Measurements from ENCODE around the gene AIPL1.

The AIPL1 gene

GRCh38 chr17:6448473-6448872 is 13.6 kb upstream of the AIPL1 start:
- no peak for DNase-seq

- DNase-seq = no peak
Observed at GRCh38 chr17:6446516-6447100, 11.7 kb upstream of the AIPL1 start.

GRCh38 chr17:6444571-6445335 is 9.8 kb upstream of the AIPL1 start:
- no peak for DNase-seq

DNA sequence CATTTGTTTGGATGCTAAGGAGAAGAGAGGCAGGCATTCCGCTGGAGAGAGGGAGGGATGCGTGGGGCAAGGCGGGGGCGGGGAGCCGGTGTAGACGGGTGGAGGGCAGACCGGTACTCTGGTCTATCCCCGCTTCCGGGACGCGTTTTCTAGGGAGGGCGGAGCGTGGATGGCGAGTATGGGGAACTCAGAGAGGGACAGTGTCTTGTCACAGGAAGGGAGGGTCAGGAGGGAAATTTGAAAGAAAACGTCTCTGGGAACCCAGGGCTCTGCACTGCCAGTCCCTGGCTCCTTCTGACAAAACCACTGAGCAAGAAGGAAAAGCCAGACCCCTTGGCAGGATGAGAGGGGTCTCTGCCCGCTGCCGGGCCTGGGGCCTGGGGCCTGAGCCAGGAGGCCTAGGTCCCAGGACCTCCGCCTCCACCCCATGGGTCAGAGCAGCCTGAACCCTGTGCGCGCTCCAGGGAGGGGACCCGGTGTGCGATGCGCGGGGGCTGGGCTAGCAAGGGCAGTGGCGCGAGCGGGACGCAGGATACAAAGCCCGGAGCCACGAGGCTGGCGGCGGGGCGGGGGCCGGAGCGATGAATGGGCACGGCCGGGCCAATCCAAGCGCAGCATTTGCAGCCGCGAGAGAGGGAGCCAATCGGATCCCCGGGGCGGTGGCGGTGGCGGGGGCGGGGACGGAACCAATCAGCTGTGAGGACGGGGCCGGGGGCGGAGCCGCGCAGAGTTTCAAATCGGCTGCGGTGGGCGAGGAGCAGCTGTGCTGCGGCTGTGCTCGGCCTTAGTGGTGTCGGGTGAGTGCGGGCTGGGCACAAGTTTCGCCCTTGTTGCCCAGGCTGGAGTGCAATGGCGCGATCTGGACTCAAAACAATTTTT is 9.0 kb upstream of the AIPL1 start, which contains the start of gene PIMREG:
PIMREG (plus strand) TSS at position 764 of the 879 bp plus-strand sequence. CDS start 656 bp downstream, outside the sequence.
- peak; percentile 89 to 90 for DNase-seq

DNA sequence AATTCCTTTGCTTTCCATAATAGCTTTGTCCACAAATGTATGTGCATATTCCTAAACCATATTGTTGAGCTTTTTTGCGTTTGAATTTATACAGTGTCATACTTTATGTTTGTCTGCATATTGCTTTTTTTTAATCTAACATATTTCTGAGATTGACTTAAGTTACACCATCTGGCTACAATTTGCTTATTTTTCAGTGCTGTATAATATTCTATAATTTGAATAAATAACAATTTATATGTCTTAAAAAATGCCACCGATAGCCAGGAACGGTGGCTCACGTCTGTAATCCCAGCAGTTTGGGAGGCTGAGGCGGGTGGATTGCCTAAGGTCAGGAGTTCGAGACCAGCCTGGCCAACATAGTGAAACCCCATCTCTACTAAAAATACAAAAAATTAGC is 7.9 kb upstream of the AIPL1 start:
- DNase-seq = no peak

DNA sequence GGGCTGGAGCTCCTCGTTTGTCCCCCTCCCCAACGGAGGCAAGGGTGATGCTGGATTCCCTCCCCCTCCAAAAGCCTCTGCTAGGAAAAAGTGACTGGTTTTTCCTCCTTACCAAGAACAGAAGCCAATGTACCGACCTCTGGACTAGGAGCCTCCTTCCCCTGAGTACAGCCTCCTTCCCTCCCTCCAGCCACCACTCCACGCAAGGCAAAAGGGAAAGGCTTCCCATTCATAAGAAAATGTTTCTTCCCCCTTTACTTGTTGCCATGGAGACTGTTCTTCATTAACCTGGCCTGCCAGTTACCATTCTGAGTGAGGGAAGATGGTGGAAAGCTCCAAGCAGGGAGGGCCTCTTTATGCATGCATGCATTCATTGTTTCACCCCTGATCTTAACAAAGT is 5.0 kb upstream of the AIPL1 start:
- no peak for DNase-seq

DNA sequence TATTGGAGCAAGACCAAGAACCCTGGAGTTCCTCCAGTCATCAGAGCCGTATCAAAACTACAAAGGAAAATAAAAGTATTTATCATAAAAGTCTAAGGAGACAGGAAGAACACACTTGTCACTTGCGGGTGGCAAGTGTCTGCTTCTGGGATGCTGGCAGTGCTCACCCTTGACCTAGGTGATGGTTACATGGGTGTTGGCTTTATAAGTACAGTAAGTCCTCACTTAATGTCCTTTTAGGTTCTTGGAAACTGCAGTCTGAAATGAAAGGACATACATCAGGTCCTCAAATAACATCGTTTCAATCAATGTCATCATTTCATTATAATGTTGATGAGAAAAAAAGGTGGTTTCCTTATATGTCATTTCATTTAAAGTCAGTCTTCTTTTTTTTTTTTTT is 3.0 kb upstream of the AIPL1 start:
- DNase-seq = no peak

DNA sequence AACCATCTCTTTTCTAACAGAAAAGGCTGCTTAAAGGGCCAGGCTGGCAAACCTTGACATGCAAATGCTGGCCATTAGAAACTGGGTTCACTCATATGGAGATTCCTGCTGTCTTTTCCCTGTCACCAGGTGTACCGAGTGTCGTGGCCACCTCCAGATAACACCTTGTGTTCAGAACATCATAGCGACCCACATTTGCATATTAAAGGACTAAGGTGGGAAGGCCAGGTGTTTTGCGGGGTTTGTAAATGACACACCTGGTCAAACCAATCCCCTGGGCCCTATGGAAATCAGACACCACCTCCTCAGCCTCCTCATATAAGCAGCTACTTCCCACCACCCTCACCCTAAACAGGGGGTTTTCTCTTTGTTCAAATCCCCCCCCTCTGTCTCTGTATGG is 2.5 kb upstream of the AIPL1 start:
- no peak for DNase-seq

DNA sequence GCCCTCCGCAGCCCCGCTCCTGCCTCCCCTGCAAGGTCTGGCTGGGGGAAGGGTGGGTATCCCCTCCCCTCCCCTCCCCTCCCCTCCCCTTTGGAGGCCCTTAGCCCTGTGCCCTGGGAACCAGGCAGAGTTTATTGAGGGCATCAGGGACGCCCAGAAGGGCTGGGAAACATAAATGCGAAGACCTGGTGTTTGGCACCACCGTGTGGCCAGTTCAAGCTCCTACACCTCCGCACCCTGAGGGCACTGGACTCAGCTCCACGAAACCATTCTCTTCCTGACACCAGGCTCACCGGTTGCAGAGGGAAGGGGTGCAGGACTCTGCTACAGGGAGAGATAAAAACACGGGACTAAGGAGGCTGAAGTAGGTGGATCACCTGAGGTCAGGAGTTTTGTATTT is 1.0 kb upstream of the AIPL1 start:
- DNase-seq = peak; percentile 63 to 68

- DNase-seq = no peak
Observed at GRCh38 chr17:6430769-6431168, 4.2 kb downstream of the AIPL1 start.

- DNase-seq = no peak
Observed at GRCh38 chr17:6429266-6429665, 5.7 kb downstream of the AIPL1 start.

DNA sequence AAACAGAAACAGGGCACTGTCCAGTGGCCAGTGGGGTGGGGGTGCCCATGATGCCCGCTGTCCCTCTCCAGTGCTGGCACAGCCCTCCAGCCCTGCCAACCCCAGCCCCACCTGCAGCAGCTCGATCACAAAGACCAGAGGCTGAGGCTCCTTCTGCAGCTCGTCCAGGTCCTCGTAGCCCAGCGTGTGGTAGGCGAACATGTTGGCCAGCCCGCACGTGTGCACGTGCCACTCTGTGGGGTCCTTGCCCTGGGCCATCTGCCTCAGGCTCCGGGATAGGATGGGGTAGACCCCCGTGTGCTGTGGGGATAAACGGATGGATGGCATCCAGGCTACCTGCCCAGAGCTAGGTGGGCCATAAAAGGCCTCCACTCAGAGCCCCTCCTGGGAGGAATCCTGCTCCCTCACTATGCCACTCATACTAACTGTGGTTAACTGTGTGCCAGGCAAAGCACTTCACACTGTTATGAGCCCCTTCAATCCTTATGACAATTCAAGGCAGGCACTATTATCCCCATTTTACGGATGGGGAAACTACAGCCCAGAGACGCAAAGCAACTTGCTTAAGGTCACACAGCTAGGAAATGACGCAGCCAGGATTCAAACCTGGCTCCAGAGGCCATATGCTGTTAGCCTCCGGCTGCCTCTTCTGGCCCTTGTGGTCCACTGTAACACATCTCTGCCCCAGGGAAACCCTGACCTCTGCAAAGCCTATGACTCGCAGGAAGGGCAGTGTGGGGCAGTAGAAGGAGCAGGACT is 6.5 kb downstream of the AIPL1 start:
- no peak for DNase-seq

DNA sequence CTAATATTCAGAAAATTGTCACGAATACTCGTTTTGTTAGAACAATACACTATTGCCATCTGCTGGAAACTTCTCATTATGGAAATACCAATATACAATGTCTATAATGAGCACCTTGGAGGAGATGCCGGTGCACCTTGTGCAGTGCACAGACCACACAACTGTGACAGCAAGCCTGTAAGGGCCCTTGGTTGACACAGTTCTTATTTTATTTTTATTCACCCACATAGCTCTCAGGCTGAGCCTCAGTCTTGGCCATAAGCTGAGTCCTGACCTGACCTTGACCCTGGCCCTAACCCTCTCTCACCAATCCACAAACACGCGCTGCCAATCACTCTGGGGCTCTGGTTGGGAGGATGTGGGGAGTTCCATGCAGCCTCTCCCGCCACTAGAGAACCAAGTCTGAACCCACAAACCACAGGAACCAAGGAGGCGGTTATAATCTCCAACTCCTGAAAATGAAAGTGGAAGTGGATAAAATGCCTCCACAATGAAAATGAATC is 7.6 kb downstream of the AIPL1 start:
- peak; percentile 23 to 57 for DNase-seq

DNA sequence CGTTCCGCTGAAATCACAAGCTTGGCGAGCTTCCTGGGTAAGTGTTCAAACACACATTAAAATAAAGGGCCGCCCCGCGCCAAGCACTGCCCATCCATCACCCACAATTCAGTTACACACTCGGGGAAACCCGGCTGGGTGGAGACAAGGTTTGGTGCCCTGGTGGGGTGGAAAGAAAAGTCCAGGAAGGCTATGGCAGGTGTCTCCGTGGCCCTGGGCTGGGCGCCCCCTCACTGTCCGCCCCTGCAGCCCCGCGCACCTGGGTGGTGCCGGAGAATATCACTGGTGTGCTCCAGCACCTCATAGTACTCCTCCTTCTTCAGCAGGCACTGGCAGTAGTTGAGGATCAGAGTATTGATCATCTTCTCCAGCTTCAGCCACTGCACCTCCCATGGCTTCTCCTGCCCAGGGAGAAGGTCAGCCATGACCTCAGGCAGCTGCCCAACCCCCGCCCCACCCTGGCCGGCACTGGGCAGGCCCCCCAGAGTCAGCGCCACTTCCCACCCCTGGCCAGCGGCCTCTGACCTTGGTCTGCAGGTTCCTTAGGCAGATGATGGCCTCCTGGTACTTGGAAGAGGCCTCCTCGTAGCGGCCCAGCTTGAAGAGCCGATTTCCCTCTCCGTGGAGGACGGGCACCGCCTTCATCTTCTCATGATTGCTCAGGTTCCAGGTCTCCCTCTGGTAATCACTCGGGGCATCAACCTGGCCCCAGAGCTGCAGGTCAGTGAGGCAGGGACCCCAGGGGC is 8.4 kb downstream of the AIPL1 start:
- no peak for DNase-seq

DNA sequence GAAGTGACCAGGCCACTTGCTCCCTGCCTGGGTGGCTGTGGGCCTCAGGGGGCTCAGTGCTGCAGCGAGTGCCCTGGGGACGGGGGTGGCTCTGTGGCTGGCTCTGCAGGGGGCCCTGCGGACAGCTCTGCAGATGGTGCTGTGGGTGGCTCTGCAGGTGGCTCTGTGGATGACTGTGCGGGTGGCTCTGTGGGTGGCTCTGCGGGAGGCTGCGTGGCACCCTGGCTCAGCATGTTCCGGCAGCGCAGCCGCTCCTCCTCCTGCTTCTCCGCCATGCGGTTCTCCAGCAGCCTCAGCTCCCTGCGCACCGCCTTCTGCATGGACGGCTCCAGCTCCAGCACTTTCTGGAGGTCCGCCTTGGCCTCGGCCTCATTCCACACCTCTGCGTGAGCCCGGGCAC is 9.5 kb downstream of the AIPL1 start:
- DNase-seq = no peak

DNA sequence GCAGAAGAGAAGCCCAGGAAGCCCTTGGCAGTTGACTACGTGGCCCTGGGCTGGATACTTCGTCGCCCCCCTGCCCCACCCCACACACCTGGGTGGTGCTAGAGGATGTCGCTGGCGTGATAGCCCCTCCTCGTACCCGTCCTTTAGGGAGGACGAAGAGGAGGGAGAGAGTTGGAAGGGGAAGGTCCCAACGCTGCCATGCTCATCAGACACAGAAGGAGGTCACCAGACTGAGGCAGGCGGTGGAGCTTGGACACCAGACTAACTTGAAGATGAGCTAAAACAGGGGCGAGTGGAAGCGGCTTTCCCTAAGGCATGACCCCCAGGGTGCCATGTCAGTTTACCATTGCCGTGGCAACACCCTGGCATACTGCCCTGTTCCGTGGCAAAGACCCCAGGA is 11.0 kb downstream of the AIPL1 start:
- no peak for DNase-seq

DNA sequence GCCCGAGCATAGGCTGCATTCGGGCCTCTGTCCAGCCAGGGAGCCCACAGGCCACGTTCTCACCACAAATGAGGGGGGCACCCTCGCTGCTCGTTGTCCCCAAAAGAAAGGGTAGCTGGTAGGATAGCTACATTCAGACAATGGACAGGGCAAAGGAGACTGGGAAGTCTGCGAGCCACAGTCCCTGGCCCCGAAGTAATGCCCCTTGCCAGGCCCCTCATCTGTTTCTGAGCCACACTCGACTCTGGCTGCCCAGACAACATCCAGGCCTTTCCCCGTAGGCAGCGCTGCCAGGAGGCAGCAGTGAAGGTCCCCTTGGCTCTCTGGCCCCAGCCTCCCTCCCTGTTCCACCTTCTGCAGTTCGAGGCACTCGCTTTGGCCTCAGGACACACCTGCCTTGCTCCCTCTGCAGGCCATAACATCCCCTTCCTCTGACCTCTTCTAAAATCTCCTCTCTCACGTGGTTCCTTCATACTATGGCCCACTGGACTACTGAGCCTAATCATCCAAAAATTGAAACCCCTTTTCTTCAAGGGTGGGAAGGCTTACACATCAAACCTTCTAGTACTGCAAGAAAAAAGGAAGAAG is 12.2 kb downstream of the AIPL1 start:
- DNase-seq = no peak

- DNase-seq = peak; percentile 73 to 74
Observed at GRCh38 chr17:6421700-6422604, 13.0 kb downstream of the AIPL1 start.

DNA sequence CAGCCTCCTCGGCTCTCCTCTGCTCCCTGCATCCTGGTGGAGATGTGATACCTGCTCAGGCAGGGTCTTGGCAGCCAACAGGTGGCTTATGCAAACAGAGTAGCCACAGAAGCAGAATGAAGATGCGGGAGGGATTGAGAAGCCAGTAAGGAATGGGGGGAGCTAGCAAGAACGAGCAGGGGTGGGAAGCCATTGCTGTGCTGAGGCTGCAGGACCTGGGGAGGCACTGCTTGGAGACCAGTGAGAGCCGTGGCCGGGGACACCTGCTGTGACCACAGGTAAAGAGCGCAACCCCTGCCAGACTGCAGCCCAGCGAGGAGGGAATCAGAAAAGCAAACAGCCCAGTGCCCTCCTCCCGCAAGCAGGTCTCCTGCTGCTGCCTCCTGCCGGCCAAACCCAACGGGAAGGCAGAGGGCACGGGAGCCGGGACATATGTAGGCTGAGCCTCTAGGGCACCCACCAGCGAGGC is 14.7 kb downstream of the AIPL1 start:
- DNase-seq = peak in 1 of 2 donors; percentile 8

DNA sequence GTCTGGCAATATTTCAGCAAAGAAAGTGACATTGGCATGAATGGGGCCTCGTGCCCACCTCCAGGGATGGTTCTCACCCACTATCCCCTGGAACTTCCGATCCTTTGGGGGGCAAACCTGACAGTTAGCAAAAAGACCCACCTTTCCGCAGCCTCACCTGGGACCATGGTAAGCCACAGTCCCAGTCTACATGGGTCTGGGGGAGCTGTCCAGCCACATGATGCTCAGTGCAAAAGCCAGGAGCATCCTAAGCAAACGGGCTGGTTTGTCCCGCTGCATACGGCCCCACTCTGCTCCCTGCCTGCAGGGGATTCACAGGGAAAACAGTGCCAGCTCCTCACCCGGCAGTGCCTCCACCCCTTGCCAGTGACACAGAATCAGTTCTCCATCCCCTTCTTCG is 19.3 kb downstream of the AIPL1 start:
- no peak for DNase-seq
